ENCODE data around the gene SPARCL1.
"Not testable (repeated sequence)": the region's sequence is repeated elsewhere in the genome, so short reads cannot be mapped to it uniquely, and the experiment has no call there.

The SPARCL1 gene

GRCh38 chr4:87433342-87433741 lies 95.8 kb downstream of the SPARCL1 start:
- no peak for DNase-seq

GRCh38 chr4:87430038-87430437 lies 99.1 kb downstream of the SPARCL1 start:
- DNase-seq: no peak

- DNase-seq: no peak
These were observed 100.2 kb downstream of the SPARCL1 start for GRCh38 chr4:87428979-87429378.

- no peak for DNase-seq
These were observed 101.7 kb downstream of the SPARCL1 start for GRCh38 chr4:87427518-87427868.

GRCh38 chr4:87426865-87427517 lies 102.2 kb downstream of the SPARCL1 start:
- DNase-seq: no peak

- DNase-seq: no peak
These were observed 103.5 kb downstream of the SPARCL1 start for GRCh38 chr4:87425711-87426110.

GRCh38 chr4:87424099-87424543 lies 105.1 kb downstream of the SPARCL1 start:
- DNase-seq: not testable (repeated sequence)
